Measurements from ENCODE around the gene SPACA1.
"Not testable (repeated sequence)": the region's sequence is repeated elsewhere in the genome, so short reads cannot be mapped to it uniquely, and the experiment has no call there.

SPACA1 gene

GRCh38 chr6:88047510-88048150 lies at the start of gene SPACA1:
TSS of gene SPACA1 (plus strand) at chr6:88047841. CDS start at chr6:88047906, 65 bp downstream.
- DNase-seq: no peak

- DNase-seq: no peak
These were observed 46.9 kb upstream of the SPACA1 start for GRCh38 chr6:88000713-88001112.

GRCh38 chr6:88001279-88001678 lies 46.4 kb upstream of the SPACA1 start:
- not testable (repeated sequence) for DNase-seq

- DNase-seq: no peak
These were observed 42.9 kb upstream of the SPACA1 start for GRCh38 chr6:88004707-88005106.

- no peak for DNase-seq
These were observed 41.1 kb upstream of the SPACA1 start for GRCh38 chr6:88006557-88006956.

- no peak for DNase-seq
These were observed 39.2 kb upstream of the SPACA1 start for GRCh38 chr6:88008411-88008810.

GRCh38 chr6:88008831-88009231 lies 38.8 kb upstream of the SPACA1 start:
- DNase-seq: no peak

GRCh38 chr6:88013015-88013414 lies 34.6 kb upstream of the SPACA1 start:
- DNase-seq: no peak

GRCh38 chr6:88013554-88013953 lies 34.1 kb upstream of the SPACA1 start:
- no peak for DNase-seq

- no peak for DNase-seq
These were observed 27.2 kb upstream of the SPACA1 start for GRCh38 chr6:88020439-88020838.

GRCh38 chr6:88024696-88025095 lies 22.9 kb upstream of the SPACA1 start:
- no peak for DNase-seq

GRCh38 chr6:88031550-88031949 lies 16.1 kb upstream of the SPACA1 start:
- no peak for DNase-seq

GRCh38 chr6:88044530-88044929 lies 3.1 kb upstream of the SPACA1 start:
- no peak for DNase-seq

GRCh38 chr6:88045521-88046136 lies 2.0 kb upstream of the SPACA1 start:
- DNase-seq: no peak

GRCh38 chr6:88048578-88048977 lies 937 bp downstream of the SPACA1 start:
- no peak for DNase-seq

- DNase-seq: no peak
These were observed 2.6 kb downstream of the SPACA1 start for GRCh38 chr6:88050140-88050818.

- DNase-seq: no peak
These were observed 11.6 kb downstream of the SPACA1 start for GRCh38 chr6:88059191-88059590.

- no peak for DNase-seq
These were observed 14.7 kb downstream of the SPACA1 start for GRCh38 chr6:88062376-88062775.

- DNase-seq: no peak
These were observed 24.8 kb downstream of the SPACA1 start for GRCh38 chr6:88072462-88072861.

- DNase-seq: no peak
These were observed 27.1 kb downstream of the SPACA1 start for GRCh38 chr6:88074791-88075190.

GRCh38 chr6:88077305-88077704 lies 29.7 kb downstream of the SPACA1 start:
- no peak for DNase-seq

- DNase-seq: no peak
These were observed 39.2 kb downstream of the SPACA1 start for GRCh38 chr6:88086792-88087191.

GRCh38 chr6:88089708-88090107 lies 42.1 kb downstream of the SPACA1 start:
- no peak for DNase-seq

- no peak for DNase-seq
These were observed 58.2 kb downstream of the SPACA1 start for GRCh38 chr6:88105741-88106340.

All from SW 1271 (cell line).